ACHN (cell line): ENCODE results near the gene GSDME.
A peak's percentile ranks its signal among the peaks of the same experiment; 100 is the strongest.
"Not testable (repeated sequence)": the region's sequence is repeated elsewhere in the genome, so short reads cannot be mapped to it uniquely, and the experiment has no call there.

Source experiments
- DNase-seq: peaks from one replicate; pipeline ENCODE4 v3.0.0-alpha.2; 2015
- in situ Hi-C: cut with HindIII; loops from 2 replicates; pipeline ENCODE4 v1.10.0; 2017; ENCODE audit warnings: low sequenced_read_pairs, low pct_ligation_motif_present, low pct_unique_long_range_greater_than_20kb

GSDME gene

GRCh38 chr7:24757353-24758275, at the start of gene GSDME:
GSDME (minus strand) TSS chr7:24757464; CDS start chr7:24749774, 7,690 bp downstream.
- in situ Hi-C loops = no loop called here
- peak; percentile 88 for DNase-seq

- DNase-seq = no peak
- in situ Hi-C loops = loop anchor here (25.0 kb wide), 1 partner anchor 285 kb away; no protein-coding TSS in a partner anchor
These were observed 45.0 kb upstream of the GSDME start for GRCh38 chr7:24802300-24802699.

GRCh38 chr7:24801883-24802282, 44.6 kb upstream of the GSDME start:
- in situ Hi-C loops = loop anchor here (25.0 kb wide), 1 partner anchor 285 kb away; no protein-coding TSS in a partner anchor

GRCh38 chr7:24800667-24801066, 43.4 kb upstream of the GSDME start:
- in situ Hi-C loops = loop anchor here (25.0 kb wide), 1 partner anchor 287 kb away; no protein-coding TSS in a partner anchor
- no peak for DNase-seq

More at GRCh38 chr7:24801883-24802282, 44.6 kb upstream of the GSDME start:
- no peak for DNase-seq

DNA sequence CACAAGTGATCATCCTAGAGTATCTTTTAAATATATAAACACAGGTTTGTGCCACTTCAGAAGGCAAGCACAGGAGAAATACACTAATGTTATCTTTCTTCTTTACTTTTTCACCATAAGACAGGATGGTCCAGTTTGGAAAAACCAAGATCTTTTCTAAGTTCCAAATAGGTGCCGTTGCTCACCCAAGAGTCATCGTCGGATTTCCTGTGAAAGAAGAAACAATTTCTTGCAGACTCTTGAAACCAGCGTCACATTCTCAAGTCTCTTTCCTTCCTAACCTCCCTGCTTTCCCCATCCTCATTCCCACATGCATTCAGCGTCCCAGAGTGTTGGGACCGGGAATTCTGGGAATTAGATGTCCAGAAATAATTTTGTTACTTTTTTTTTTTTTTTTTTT, 42.8 kb upstream of the GSDME start:
- in situ Hi-C loops = loop anchor here (25.0 kb wide), 1 partner anchor 287 kb away; no protein-coding TSS in a partner anchor

DNA sequence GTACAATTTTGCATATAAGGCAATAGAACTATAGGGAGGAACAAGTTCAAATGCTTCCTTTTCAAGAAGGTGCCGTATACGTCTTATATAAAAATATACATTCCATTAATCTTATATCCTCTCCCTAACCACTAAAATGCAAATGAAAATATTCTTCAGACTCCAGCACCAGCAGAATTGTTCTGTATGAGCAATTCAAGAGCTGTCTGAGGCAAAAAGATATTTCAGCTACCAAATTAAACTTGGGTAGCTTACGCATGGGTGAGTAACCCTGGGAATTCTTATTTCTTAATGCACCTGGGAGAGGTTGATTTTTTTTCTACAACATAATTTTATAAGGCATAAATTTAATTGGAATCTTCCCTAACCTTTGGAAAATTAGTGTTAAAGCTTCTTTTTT, 42.2 kb upstream of the GSDME start:
- no peak for DNase-seq
- in situ Hi-C loops = no loop called here

More for the DNA sequence above, 42.8 kb upstream of the GSDME start:
- no peak for DNase-seq

DNA sequence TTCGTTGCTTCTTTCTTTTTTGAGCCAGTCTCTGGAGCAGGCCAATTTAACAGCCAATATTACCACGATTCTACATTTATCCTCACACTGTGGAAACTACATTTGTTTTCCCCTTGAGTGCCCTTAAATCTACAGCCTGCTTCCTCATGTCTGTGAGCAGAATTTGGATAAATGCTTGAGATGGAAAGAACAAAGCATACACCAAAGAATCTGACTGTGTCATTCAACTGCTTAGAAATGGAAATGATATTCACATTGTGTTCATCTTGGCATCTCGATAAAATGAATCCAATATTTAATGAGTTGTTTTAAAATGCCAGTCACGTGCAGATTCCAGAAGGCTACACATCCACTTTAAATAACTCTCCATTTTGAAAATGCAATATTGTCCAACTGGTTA, 41.0 kb upstream of the GSDME start:
- no peak for DNase-seq
- in situ Hi-C loops = no loop called here

DNA sequence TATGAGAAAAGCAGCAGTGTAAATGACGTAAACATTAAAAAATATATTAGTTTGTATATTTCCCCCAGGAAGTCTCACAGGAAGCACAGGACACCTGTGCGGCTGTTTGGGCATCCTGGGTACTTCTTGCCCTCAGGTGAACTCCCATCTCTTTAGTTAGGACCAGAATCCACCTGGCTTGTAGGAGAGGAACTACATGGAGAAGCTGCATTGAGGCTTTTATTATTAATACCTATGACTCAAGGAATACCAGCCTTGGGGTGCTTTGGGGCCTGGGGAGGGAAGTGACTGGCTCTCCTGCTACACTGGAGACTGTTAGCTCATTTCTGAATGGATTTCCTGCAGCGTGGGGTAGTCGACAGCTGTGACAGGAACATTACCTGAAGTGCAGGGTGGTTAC, 40.0 kb upstream of the GSDME start:
- in situ Hi-C loops = no loop called here
- DNase-seq = no peak

DNA sequence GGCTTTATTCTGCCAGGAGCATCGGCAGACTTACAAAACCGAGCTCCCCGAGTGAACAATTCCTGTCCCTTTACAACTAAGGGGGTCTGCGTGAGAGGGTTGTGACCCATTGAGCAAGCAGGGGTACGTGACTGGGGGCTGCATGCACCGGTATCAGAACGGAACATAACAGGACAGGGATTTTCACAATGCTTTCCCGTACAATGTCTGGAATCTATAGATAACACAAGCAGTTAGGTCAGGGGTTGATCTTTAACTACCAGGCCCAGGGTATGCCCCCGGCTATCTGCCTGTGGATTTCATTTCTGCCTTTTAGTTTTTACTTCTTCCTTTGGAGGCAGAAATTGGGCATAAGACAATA, 38.1 kb upstream of the GSDME start:
- in situ Hi-C loops = no loop called here
- DNase-seq = no peak

- DNase-seq, in situ Hi-C loops: not testable (repeated sequence)
These were observed 37.6 kb upstream of the GSDME start for GRCh38 chr7:24794751-24795406.

GRCh38 chr7:24793982-24794648, 36.9 kb upstream of the GSDME start:
- no peak for DNase-seq
- in situ Hi-C loops = no loop called here

DNA sequence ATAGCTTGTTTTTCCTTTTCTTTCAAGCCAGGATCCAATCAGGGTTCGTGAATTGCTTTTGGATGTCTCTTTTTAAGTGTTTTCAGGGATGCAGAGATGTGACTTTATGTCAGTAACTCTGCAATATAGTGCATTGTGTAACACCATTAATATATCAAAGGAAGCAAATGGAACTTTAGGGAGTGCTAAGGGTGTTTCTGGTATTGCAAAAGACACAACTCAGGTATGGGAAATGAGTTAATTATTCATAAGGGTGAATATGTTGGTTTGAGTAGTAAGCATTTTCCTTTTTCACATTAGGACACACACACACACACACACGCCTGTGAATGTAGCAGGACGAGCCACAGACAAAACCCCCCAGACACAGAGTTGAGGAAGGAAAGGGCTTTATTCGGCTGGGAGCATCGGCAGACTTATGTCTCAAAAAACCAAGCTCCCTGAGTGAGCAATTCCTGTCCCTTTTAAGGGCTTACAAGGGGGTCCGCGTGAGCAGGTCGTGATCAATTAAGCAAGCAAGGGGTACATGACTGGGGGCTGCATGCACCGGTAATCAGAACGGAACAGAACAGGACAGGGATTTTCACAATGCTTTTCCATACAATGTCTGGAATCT, 31.8 kb upstream of the GSDME start:
- no peak for DNase-seq
- in situ Hi-C loops = no loop called here

DNA sequence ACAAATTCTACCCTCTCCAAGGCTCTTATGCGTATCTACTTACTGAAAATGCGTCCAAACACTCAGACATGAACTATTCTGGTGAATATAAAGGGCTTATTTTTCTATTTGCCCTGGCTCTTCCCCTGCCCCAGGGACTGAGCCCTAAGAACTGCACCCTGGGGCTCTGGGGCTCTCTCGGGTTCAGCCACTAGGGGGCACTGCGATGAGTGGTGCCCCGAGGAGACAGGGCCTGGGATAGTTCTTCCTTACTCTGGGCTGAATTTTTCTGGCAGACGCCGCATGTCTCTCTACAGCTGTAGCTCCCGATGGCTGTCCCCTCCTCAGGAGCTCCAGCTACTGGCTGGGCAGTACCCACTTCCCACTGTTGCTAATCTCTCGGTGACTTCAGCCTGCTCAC, 30.8 kb upstream of the GSDME start:
- in situ Hi-C loops = no loop called here
- no peak for DNase-seq

DNA sequence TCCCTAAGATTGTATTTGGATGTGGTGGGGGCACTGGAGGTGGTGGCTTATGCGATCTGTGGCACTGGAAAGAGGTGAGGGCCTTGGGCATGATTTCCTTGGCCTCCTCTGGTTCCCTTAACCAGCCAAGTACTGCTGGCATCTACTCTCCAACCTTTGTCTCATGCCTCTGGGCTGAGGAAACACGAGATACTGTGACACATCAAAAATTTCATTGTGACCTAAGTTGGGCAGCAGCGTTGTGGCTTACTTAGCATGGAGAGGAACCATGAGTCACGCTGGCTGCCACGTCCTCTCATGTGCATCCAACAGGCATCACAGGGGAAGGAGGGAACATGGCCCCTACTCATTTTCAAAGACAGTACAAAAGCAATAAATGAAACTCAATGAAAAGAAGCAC, 29.7 kb upstream of the GSDME start:
- in situ Hi-C loops = no loop called here
- peak; percentile 99 for DNase-seq

- DNase-seq = no peak
- in situ Hi-C loops = no loop called here
These were observed 29.0 kb upstream of the GSDME start for GRCh38 chr7:24786306-24786705.

- no peak for DNase-seq
- in situ Hi-C loops = no loop called here
These were observed 27.0 kb upstream of the GSDME start for GRCh38 chr7:24784277-24784676.

DNA sequence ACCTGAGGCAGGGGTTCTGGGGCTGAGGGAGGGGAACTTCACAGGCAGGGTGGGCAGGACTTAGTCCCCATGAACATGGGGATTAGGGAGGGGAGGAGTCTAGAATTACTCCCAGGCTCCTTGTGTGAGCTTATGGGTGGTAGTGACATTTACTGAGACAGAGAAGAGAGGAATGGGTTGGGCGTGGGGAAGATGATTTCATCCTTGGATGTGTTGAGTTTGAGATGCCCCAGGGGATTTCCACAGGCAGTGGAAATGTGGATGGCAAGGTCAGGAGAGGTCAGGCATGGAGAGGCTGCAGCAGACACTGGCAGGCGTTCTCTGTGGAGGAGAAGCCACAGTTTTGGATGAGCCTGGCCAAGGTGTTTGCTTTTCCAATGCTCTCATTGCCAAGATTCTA, 26.4 kb upstream of the GSDME start:
- DNase-seq = no peak
- in situ Hi-C loops = no loop called here

GRCh38 chr7:24781106-24781505, 23.8 kb upstream of the GSDME start:
- in situ Hi-C loops = no loop called here
- DNase-seq = no peak

GRCh38 chr7:24779283-24779655, 22.0 kb upstream of the GSDME start:
- in situ Hi-C loops = no loop called here
- no peak for DNase-seq
